GM19025 (cell line): Measurements from ENCODE around the gene AP3S1.

Source experiments
- ATAC-seq: cut with Tn5 transposase; IDR thresholded peaks from one replicate; pipeline ENCODE4 v1.9.1; 2021; ENCODE audit warnings: mild to moderate bottlenecking, low read depth, moderate library complexity; ENCODE audit not compliant: unreplicated experiment

The AP3S1 gene

DNA sequence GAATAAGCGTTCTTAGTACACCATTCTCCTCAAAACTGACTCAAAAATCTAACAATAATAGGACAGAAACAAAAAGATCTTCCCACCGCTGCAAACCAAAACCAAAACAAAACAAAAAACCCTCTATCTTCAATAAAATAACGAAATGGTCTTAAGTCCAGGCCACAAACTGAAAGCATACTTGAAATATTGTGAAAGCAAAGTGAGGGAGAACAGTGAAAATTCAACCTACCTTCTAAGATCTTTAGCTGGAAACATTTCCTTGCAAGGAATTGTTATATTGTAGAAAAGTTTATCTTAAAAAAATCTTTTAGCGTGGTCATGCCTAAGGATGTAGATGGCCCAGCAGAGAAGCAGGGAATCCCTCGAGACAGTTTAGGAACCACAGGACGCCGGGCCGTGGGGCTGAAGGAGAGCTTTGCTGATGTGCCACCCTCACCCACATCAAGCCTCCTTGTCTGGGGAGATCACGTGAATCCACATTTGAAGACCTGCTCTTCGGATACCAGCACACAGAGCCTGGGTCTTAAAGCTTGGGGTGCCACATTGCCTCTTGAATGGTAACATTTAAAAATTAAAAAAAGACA, 92.7 kb downstream of the AP3S1 start:
- no peak for ATAC-seq

DNA sequence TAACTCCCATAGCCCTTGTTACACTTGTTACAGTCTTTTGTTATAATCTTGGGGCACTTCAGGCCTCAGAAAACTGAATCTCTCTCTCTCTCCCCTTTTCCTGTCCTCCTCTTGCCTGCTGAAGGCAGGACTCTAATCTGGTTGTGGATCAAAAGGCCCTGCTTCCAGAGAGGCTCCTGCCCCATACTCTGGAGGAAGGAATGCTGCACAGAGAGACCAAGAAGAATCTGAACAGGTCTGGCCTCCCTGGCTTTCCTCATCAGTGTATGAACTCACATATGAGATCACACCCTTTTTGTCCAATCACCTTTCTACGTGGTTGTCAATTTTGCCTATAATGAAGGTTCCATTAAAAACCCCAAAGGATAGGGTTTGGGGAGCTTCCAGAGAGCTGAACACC, 94.3 kb downstream of the AP3S1 start:
- ATAC-seq, result no peak

DNA sequence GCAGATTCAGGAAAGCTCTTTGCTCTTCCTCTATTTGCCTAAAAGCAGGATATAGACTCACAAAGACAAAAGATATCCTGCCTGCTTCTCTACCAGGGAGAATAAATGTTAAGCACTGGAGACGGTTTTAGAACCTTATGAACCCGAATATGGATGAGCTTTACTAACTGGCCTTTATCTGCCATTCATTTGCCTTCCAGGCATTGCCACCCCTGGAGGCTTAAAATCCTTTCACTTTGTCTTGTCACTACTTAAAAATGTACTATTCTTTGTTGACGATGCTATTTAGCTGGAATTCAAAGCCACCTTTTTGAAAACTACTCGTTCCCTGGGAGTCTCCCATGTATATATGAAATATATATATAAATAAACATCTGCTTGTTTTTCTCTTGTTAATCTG, 97.3 kb downstream of the AP3S1 start:
- ATAC-seq, result no peak

DNA sequence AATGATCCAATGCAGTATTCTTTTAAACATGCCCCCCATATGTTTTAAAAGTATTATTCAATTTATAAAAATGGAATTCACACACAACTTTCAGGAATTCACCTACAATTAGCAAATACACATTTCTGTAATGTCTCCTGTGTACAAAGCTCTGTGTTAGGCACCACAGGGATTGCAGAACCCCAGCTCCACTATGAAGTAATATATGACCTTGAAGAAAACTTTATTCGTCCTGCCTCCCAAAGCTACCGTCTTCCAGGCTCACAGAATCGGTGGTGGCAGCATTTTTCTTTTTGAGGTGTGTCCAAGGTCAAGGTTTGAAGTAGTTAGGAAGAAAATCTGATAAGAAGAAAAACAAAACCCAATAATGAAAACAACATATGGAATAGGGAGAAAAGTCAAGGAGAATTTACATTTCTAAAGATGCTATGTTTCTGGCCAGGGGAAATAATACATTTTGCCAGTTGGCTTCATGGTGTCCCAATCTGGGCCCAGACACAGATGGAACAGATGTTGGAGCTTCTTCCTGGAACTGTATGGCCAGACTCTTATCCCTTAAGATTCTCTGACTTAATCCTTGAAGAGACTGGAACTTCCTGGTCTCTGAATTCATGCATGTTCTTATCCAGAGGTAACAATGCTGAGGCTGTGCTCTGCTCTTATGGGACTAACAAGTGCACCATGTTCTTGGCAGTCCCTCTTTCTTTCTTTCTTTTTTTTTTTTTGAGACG, 98.5 kb downstream of the AP3S1 start:
- ATAC-seq, result no peak

DNA sequence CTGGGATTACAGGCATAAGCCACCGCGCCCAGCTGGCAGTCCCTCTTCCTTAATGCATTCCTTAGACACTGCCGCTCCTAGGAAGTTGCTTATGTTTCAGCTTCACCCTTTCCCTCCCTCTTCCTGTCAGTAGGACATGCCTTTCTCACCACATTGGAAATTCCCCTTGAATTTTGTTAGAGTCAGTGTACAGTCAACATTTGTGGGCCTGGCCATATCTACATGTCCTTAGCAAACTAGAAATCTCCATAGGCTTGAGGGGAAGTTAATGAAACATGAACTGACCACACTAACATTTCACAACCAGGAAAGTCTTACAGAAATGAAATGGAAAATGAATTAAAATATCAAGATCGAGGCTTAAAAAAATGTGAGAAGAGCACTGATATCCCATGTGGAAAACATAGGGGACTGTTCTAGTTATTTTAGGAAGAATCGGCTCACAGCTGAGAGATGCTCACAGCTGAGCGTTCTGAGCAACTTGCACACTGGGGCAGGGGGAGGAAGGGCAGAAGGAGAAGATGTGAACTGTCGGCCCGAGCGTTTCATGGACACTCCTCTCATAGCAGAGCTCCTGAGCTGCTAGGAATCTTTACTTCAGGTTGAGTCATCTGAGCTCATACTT, 99.4 kb downstream of the AP3S1 start:
- no peak for ATAC-seq

DNA sequence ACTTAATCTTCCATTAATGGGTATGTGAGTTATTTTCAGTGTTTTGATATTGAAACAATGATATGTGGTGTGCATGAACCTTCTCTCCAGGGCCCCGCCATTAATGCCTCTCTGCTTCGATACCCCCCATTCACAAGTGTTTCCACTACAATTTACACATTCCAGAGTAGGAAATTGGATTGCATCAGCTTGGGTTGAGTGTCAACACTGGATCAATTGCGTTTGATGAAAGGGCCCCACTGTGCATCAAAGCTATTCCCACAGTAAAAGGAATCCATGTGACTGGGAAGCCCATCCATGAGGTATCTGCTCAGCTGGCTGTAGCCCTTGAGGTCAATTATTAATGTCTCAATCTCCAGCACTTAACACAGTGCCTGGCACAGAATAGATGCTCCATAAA, 102.8 kb downstream of the AP3S1 start:
- no peak for ATAC-seq

DNA sequence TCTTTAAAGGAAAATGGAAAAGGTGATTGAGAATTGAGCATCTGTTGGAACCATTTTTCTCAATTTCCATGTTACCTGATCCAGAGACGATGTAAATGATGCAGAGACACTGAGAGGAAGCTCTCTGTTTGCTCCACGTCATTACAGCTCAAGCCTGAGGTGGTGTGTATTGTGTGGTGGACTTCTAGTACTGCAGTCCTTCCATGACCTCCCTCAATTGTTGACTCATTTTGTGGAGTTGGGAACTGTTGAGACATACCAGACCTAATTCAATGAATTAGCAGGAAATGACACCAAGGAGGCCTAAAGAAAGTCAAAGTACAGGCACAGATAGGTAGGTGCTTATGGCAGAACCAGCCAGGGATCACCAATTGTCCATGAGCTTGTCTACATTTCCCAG, 104.9 kb downstream of the AP3S1 start:
- no peak for ATAC-seq

DNA sequence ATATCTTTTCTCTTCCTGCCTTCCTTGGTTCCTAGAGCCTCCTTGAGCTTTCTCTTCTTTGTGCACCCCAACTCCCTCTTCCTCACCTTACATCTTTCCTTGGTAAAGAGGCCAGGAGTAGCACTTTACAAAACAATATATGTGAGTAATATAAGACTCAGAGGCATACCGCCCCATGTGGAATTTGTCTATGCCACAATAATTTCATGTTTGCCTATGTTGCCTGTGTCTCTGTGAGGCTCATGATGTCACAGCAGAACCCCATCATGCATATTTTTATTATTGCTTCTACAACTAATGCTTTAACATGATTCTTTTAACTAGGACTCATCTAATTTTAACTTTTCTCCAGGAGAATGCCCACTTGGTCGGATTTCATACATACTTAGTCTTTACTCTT, 105.5 kb downstream of the AP3S1 start:
- no peak for ATAC-seq

DNA sequence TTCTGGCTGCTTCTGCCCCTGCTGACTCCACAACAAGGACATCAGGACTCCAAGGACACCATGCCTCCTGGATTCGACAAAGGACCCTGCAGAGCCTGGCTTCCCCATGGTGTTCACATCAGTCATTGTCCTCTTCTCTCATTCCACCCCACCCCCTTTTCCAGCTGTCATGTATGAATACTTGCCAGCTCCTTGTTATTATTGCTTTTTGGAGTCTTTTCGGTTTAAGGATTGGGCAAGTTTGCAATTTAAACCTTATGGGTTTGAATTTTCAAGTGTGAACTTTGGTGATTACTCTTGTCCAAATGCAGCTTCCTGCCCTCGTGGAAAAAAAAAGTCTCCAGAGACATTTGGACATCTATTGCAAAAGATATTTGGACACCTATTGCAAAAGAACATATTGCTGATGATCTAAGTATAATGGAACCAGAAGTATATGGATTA, 106.4 kb downstream of the AP3S1 start:
- ATAC-seq, result no peak

DNA sequence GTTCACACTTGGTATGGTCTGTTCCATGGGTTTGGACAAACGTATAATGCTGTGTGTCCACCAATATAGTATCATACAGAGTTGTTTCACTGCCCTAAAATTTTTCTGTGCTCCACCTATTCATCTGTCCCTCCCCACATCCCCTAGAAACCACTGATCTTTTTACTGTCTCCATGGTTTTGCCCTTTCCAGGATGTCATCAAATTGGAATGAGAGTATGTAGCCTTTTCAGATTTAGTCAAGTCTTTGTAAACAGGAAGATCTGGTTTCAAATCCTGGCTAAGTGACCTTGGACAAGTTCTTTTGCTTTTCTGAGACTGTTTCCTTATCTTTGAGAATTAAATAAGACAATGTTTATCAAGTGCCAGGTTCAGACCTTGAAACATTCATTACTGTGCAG, 107.4 kb downstream of the AP3S1 start:
- no peak for ATAC-seq

DNA sequence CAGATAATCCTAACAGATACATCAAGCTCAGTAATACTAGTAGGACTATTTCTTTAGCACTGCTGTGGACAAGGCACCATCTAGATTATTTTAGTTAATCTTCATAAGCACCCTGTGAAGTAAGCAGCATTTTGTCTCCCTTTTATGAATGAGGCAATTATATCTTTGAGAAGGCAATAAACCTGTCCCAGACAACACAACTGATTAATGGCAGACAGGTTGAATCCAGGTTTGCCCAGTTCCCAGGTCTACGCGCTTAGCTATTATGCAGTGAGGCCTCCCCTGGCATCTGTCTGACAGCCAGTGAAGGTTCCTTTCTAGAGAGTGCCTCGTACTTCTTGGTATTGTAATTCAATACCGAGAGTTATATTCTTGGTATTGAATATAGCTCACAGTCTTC, 110.9 kb downstream of the AP3S1 start:
- no peak for ATAC-seq

DNA sequence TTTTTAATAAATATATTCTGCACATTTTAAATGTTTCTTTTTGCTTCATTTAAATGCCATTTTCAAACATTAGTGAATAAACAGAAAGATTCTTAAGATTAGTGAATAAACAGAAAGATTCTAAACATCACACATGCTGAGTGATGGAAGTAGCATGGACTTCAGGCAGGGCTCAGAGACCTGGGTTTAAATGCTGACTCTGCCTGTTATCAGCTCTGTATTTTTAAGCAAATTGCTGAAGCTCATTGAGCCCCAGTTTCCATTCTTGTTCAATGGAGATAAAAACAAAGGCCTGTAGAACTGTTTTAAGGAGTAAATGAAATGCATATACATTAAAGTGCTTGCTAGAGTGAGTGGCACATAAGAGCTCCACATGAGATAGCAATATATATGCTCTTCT, 112.4 kb downstream of the AP3S1 start:
- no peak for ATAC-seq

DNA sequence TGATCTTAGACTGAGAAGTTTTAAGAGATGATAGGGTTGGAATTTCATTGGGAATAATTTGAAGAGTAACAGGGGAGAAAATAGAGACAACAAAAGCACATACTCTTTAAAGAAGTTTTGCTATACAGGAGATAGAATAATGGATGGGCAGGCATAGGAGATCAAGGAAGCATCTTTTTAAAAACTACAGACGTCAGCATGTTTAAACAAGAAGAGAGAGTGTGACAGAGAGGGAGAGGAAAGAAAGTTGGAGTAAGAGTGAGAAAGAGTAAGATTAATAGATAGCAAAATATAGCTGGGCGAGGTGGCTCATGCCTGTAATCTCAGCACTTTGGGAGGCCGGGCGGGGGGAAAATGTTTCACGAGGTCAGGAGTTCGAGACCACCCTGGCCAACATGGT, 115.2 kb downstream of the AP3S1 start:
- ATAC-seq, result no peak

DNA sequence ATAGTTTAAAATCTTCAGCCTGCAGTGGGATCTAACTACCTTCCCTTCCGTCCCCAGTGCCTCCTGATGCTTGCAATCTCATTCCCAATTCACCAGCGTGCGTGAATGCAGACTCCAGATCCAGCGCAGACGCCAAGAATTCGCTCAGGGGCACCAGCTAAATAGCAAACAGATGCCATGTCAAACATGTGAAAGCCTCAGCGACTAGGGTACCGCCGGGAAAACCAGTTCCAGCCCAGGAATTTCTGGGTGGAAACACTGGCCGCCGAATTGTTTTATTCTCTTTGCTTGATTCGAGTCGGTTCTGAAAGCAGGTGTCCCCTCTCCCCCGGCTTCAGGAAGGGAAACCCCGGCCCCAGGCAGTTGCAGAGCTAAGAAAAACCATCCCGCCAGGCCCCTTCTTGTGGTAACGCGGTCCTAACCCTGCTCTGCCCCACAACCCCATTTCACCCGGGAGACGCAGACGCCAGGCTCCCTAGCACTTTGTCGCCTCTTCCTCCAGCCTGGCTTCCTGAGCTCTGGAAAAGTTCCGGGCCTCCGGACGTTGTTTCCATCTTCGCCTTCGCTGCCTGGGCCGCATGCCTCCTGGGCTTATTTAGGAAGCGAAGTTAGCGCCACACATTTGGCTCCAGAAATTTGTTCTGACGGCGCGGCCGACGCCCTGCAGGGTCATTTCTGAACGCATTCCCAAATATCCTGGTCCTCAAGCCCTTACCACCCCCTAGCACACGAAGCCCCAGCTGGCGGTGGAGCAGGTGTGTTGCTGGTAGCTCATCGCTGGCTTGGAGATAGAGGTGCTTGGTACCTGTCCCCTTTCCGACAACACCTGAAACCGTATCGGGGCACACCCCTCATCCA, 119.9 kb downstream of the AP3S1 start:
- ATAC-seq, result no peak

DNA sequence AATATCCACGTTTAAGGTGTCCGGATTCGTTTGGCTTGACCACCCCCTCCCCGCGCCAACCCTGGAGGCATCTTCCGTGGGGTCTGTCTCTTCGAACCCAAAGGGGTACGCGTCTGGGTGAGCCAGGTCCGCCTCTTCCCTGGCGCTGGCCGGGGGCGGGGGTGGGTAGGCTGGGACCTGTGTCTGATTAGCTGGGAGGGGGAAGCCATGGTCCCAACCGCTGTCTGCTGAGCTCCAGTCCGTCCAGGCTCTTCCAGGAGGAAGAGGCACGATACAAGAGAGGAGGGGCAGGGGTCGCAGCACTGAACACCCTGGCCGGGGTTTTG, 120.5 kb downstream of the AP3S1 start, which contains the start of gene LVRN:
Gene LVRN (plus strand): TSS at position 237 of the 326 bp plus-strand sequence. CDS start 143 bp downstream, outside the sequence.
- no peak for ATAC-seq

DNA sequence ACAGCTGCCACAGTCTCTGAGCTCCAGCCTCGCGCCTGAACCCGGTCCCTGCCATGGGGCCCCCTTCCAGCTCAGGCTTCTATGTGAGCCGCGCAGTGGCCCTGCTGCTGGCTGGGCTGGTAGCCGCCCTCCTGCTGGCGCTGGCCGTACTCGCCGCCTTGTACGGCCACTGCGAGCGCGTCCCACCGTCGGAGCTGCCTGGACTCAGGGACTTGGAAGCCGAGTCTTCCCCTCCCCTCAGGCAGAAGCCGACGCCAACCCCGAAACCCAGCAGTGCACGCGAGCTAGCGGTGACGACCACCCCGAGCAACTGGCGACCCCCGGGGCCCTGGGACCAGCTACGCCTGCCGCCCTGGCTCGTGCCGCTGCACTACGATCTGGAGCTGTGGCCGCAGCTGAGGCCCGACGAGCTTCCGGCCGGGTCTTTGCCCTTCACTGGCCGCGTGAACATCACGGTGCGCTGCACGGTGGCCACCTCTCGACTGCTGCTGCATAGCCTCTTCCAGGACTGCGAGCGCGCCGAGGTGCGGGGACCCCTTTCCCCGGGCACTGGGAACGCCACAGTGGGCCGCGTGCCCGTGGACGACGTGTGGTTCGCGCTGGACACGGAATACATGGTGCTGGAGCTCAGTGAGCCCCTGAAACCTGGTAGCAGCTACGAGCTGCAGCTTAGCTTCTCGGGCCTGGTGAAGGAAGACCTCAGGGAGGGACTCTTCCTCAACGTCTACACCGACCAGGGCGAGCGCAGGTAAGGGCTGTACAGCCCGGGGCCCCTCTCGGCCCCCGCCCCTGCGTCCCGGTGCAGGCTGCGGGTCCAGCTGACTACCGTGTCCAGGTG, 121.0 kb downstream of the AP3S1 start:
- no peak for ATAC-seq

DNA sequence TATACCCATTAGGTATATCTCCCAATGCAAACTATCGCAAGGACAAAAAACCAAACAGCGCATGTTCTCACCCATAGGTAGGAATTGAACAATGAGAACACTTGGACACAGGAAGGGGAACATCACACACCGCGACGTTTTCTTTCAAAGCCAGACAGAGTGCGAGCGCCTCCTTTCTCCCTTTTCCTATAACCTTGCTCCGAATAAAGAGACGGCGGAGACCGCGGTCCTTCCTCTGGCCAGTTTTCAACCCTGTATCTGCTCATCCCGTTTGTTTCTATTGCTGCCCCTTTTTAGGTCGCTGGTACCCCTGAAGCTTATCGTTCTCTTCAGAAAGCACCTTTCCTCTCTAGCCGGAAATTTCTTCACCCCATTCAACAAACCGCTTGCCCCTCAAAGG, 121.8 kb downstream of the AP3S1 start:
- ATAC-seq, result no peak
